Large intestine (tissue), 3 donors: Measurements from ENCODE around the gene DST. TPM values are rescaled to one million over a fixed set of nuclear protein-coding genes. Genes with fewer than 3 reads are reported as not detected.
"Not testable (repeated sequence)": the region's sequence is repeated elsewhere in the genome, so short reads cannot be mapped to it uniquely, and the experiment has no call there.

ENCODE experiments used
- DNase-seq, 2 donors: peaks; one replicate each; pipeline versions ENCODE4 v3.0.0 to v3.0.0-alpha.2; 2013
- H3K27ac ChIP-seq: one replicate; pipeline ENCODE4 v1.5.1; 2013; ENCODE audit warnings: low read length
- H3K27me3 ChIP-seq: 2 replicates; pipeline ENCODE4 v1.6.1; 2013; ENCODE audit warnings: low read length; ENCODE audit not compliant: control insufficient read depth, insufficient read depth
- H3K36me3 ChIP-seq: 2 replicates; pipeline ENCODE4 v1.6.1; 2013; ENCODE audit warnings: low read length; ENCODE audit not compliant: control insufficient read depth, insufficient read depth
- H3K4me1 ChIP-seq: one replicate; pipeline ENCODE4 v1.6.1; 2013; ENCODE audit warnings: low read length; ENCODE audit not compliant: control insufficient read depth, insufficient read depth
- H3K4me3 ChIP-seq: one replicate; pipeline ENCODE4 v1.5.1; 2013; ENCODE audit warnings: low read length
- H3K9me3 ChIP-seq: one replicate; pipeline ENCODE4 v1.6.1; 2013; ENCODE audit warnings: mild to moderate bottlenecking, low read depth, low read length, moderate library complexity; ENCODE audit not compliant: control insufficient read depth
- WGBS: methylation state at CpG from one replicate; pipeline ENCODE4 v1.1.5; 2013; ENCODE audit warnings: low lambda C conversion rate; ENCODE audit not compliant: insufficient coverage; 5-methylcytosine and 5-hydroxymethylcytosine counted together
- polyA plus RNA-seq: library from polyadenylated mRNA; unstranded; fragments of 120-200 nt; gene quantifications from one replicate; pipeline ENCODE4 v1.2.1, GENCODE V29; 2013

The DST gene
- polyA plus RNA-seq, 1 donor = 234 TPM

GRCh38 chr6:56579155-56579851, 63.4 kb downstream of the DST start:
- H3K4me1 ChIP-seq = no peaks in the 10 kb centered on the region
- WGBS = 83% methylated on average over 1 of the region's 2 CpGs
- H3K27me3 ChIP-seq = no peaks in the 10 kb centered on the region
- no peak overlapping the region for H3K4me3 ChIP-seq
- no peak for DNase-seq
- H3K9me3 ChIP-seq = no peaks in the 10 kb centered on the region
- peaks cover 34% of the 10 kb centered on the region for H3K36me3 ChIP-seq
- H3K27ac ChIP-seq = no peak overlapping the region

- no peaks in the 10 kb centered on the region for H3K4me1 ChIP-seq
- no peak for DNase-seq
- no peaks in the 10 kb centered on the region for H3K9me3 ChIP-seq
- no peak overlapping the region for H3K4me3 ChIP-seq
- peaks cover 53% of the 10 kb centered on the region for H3K36me3 ChIP-seq
- H3K27me3 ChIP-seq = no peaks in the 10 kb centered on the region
- WGBS = no CpG with 5 or more reads among the region's 3 CpGs
- H3K27ac ChIP-seq = no peak overlapping the region
Measured at GRCh38 chr6:56575736-56576135, 67.0 kb downstream of the DST start.

GRCh38 chr6:56574292-56574691, 68.4 kb downstream of the DST start:
- no peak overlapping the region for H3K4me3 ChIP-seq
- H3K36me3 ChIP-seq = peaks cover 45% of the 10 kb centered on the region
- H3K9me3 ChIP-seq = no peaks in the 10 kb centered on the region
- no peaks in the 10 kb centered on the region for H3K27me3 ChIP-seq
- DNase-seq = no peak
- no peaks in the 10 kb centered on the region for H3K4me1 ChIP-seq
- 80% methylated on average over 2 of the region's 2 CpGs for WGBS
- no peak overlapping the region for H3K27ac ChIP-seq

GRCh38 chr6:56573624-56574023, 69.1 kb downstream of the DST start:
- no peaks in the 10 kb centered on the region for H3K9me3 ChIP-seq
- DNase-seq = no peak
- H3K4me1 ChIP-seq = no peaks in the 10 kb centered on the region
- no peak overlapping the region for H3K4me3 ChIP-seq
- H3K36me3 ChIP-seq = peaks cover 44% of the 10 kb centered on the region
- H3K27ac ChIP-seq = no peak overlapping the region
- no peaks in the 10 kb centered on the region for H3K27me3 ChIP-seq
- no CpG with 5 or more reads among the region's 2 CpGs for WGBS

- Histone ChIP-seq H3K36me3 (peaks cover 37% of the 10 kb centered on the region), H3K9me3 (no peaks in the 10 kb centered on the region), H3K27me3 (no peaks in the 10 kb centered on the region), H3K4me3 (no peak overlapping the region), H3K4me1 (no peaks in the 10 kb centered on the region), H3K27ac (no peak overlapping the region)
- DNase-seq = no peak
- WGBS = 63% methylated on average over 2 of the region's 3 CpGs
Measured at GRCh38 chr6:56572788-56573471, 69.8 kb downstream of the DST start.

- no peaks in the 10 kb centered on the region for H3K27me3 ChIP-seq
- no peak overlapping the region for H3K4me3 ChIP-seq
- H3K27ac ChIP-seq = no peak overlapping the region
- H3K4me1 ChIP-seq = no peaks in the 10 kb centered on the region
- DNase-seq = no peak
- H3K9me3 ChIP-seq = no peaks in the 10 kb centered on the region
- H3K36me3 ChIP-seq = peaks cover 37% of the 10 kb centered on the region
- 56% methylated on average over 2 of the region's 4 CpGs for WGBS
Measured at GRCh38 chr6:56571605-56572004, 71.1 kb downstream of the DST start.

- no peak overlapping the region for H3K27ac ChIP-seq
- no peaks in the 10 kb centered on the region for H3K27me3 ChIP-seq
- WGBS = no CpG with 5 or more reads among the region's 8 CpGs
- no peak overlapping the region for H3K4me3 ChIP-seq
- no peaks in the 10 kb centered on the region for H3K4me1 ChIP-seq
- no peaks in the 10 kb centered on the region for H3K9me3 ChIP-seq
- peaks cover 34% of the 10 kb centered on the region for H3K36me3 ChIP-seq
- no peak for DNase-seq
Measured at GRCh38 chr6:56570413-56571359, 72.0 kb downstream of the DST start.

GRCh38 chr6:56567501-56567900, 75.2 kb downstream of the DST start:
- no peak for DNase-seq
- H3K4me1 ChIP-seq = no peaks in the 10 kb centered on the region
- H3K9me3 ChIP-seq = no peaks in the 10 kb centered on the region
- H3K4me3 ChIP-seq = no peak overlapping the region
- peaks cover 31% of the 10 kb centered on the region for H3K36me3 ChIP-seq
- no peak overlapping the region for H3K27ac ChIP-seq
- no peaks in the 10 kb centered on the region for H3K27me3 ChIP-seq

GRCh38 chr6:56562730-56563129, 80.0 kb downstream of the DST start:
- not testable (repeated sequence) for H3K27ac ChIP-seq, H3K9me3 ChIP-seq, DNase-seq, H3K4me3 ChIP-seq, H3K4me1 ChIP-seq, H3K27me3 ChIP-seq
- H3K36me3 ChIP-seq = peaks cover 32% of the 10 kb centered on the region
- WGBS = no CpG with 5 or more reads among the region's 4 CpGs

- Histone ChIP-seq H3K27me3 (no peaks in the 10 kb centered on the region), H3K27ac (no peak overlapping the region), H3K4me1 (peaks cover 6% of the 10 kb centered on the region), H3K9me3 (no peaks in the 10 kb centered on the region), H3K36me3 (peaks cover 37% of the 10 kb centered on the region), H3K4me3 (no peak overlapping the region)
- WGBS = no CpG with 5 or more reads among the region's 1 CpG
- no peak for DNase-seq
Measured at GRCh38 chr6:56556751-56557540, 85.7 kb downstream of the DST start.
